ENCODE results near the gene DCAF15.

GRCh38 chr19:13979244-13979615 is 26.9 kb downstream of the DCAF15 start:
- TF ChIP-seq, protein P1, sequence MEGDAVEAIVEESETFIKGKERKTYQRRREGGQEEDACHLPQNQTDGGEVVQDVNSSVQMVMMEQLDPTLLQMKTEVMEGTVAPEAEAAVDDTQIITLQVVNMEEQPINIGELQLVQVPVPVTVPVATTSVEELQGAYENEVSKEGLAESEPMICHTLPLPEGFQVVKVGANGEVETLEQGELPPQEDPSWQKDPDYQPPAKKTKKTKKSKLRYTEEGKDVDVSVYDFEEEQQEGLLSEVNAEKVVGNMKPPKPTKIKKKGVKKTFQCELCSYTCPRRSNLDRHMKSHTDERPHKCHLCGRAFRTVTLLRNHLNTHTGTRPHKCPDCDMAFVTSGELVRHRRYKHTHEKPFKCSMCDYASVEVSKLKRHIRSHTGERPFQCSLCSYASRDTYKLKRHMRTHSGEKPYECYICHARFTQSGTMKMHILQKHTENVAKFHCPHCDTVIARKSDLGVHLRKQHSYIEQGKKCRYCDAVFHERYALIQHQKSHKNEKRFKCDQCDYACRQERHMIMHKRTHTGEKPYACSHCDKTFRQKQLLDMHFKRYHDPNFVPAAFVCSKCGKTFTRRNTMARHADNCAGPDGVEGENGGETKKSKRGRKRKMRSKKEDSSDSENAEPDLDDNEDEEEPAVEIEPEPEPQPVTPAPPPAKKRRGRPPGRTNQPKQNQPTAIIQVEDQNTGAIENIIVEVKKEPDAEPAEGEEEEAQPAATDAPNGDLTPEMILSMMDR (IDR thresholded peaks at IDR 0.05): no peak
- TF ChIP-seq POLR2AphosphoS5 (IDR thresholded peaks at IDR 0.05; ENCODE audit: insufficient read depth in 1 of 2, low read depth in 1 of 2): no peak
